ENCODE results near the gene TMEM201.
"Not testable (repeated sequence)": the region's sequence is repeated elsewhere in the genome, so short reads cannot be mapped to it uniquely, and the experiment has no call there.

The TMEM201 gene

GRCh38 chr1:9615316-9616063 is 26.8 kb downstream of the TMEM201 start:
- H3K36me3 ChIP-seq (ENCODE audit: control insufficient read depth in 5 of 5, insufficient read depth in 5 of 5, low read length in 5 of 5) = peaks cover 0 to 37% (median 23%) of the 10 kb centered on the region in 5 donors
- no peak overlapping the region for H3K9ac ChIP-seq (ENCODE audit: low read length in 5 of 5)
- no peaks in the 10 kb centered on the region for H3K9me3 ChIP-seq (ENCODE audit: control insufficient read depth in 5 of 5, low read length in 5 of 5)
- H3K27me3 ChIP-seq (ENCODE audit: control insufficient read depth in 5 of 5, insufficient read depth in 4 of 5, low read length in 5 of 5) = peaks cover 4 to 17% (median 11%) of the 10 kb centered on the region in 5 donors
- H3K4me1 ChIP-seq (ENCODE audit: control insufficient read depth in 5 of 5, insufficient read depth in 5 of 5, low read length in 5 of 5) = peaks cover 0 to 5% (median 0%) of the 10 kb centered on the region in 5 donors
- H3K27ac ChIP-seq (ENCODE audit: low read depth, low read length) = no peak overlapping the region
- H3K4me3 ChIP-seq (ENCODE audit: low read depth in 1 of 5, low read length in 5 of 5) = no peak overlapping the region

GRCh38 chr1:9618909-9619679 is 30.4 kb downstream of the TMEM201 start:
- H3K27me3 ChIP-seq (ENCODE audit: control insufficient read depth in 5 of 5, insufficient read depth in 4 of 5, low read length in 5 of 5) = peaks cover 5 to 17% (median 11%) of the 10 kb centered on the region in 5 donors
- H3K27ac ChIP-seq (ENCODE audit: low read depth, low read length) = no peak overlapping the region
- H3K9me3 ChIP-seq (ENCODE audit: control insufficient read depth in 5 of 5, low read length in 5 of 5) = no peaks in the 10 kb centered on the region
- H3K4me3 ChIP-seq (ENCODE audit: low read depth in 1 of 5, low read length in 5 of 5) = no peak overlapping the region
- H3K9ac ChIP-seq (ENCODE audit: low read length in 5 of 5) = no peak overlapping the region
- peaks cover 0 to 5% (median 0%) of the 10 kb centered on the region in 5 donors for H3K4me1 ChIP-seq (ENCODE audit: control insufficient read depth in 5 of 5, insufficient read depth in 5 of 5, low read length in 5 of 5)
- peaks cover 0 to 1% (median 0%) of the 10 kb centered on the region in 5 donors for H3K36me3 ChIP-seq (ENCODE audit: control insufficient read depth in 5 of 5, insufficient read depth in 5 of 5, low read length in 5 of 5)

- Histone ChIP-seq H3K27me3 (ENCODE audit: control insufficient read depth in 5 of 5, insufficient read depth in 4 of 5, low read length in 5 of 5) (peaks cover 11 to 19% (median 16%) of the 10 kb centered on the region in 5 donors), H3K4me1 (ENCODE audit: control insufficient read depth in 5 of 5, insufficient read depth in 5 of 5, low read length in 5 of 5) (peaks cover 0 to 2% (median 0%) of the 10 kb centered on the region in 5 donors), H3K36me3 (ENCODE audit: control insufficient read depth in 5 of 5, insufficient read depth in 5 of 5, low read length in 5 of 5) (no peaks in the 10 kb centered on the region), H3K9ac (ENCODE audit: low read length in 5 of 5) (no peak overlapping the region), H3K27ac (ENCODE audit: low read depth, low read length) (no peak overlapping the region), H3K9me3 (ENCODE audit: control insufficient read depth in 5 of 5, low read length in 5 of 5) (no peaks in the 10 kb centered on the region), H3K4me3 (ENCODE audit: low read depth in 1 of 5, low read length in 5 of 5) (no peak overlapping the region)
These were observed 32.3 kb downstream of the TMEM201 start for GRCh38 chr1:9621032-9621431.

- no peaks in the 10 kb centered on the region for H3K9me3 ChIP-seq (ENCODE audit: control insufficient read depth in 5 of 5, low read length in 5 of 5)
- H3K4me3 ChIP-seq (ENCODE audit: low read depth in 1 of 5, low read length in 5 of 5) = no peak overlapping the region
- H3K27ac ChIP-seq (ENCODE audit: low read depth, low read length) = no peak overlapping the region
- no peak overlapping the region for H3K9ac ChIP-seq (ENCODE audit: low read length in 5 of 5)
- H3K36me3 ChIP-seq (ENCODE audit: control insufficient read depth in 5 of 5, insufficient read depth in 5 of 5, low read length in 5 of 5) = no peaks in the 10 kb centered on the region
- peaks cover 7 to 14% (median 9%) of the 10 kb centered on the region in 5 donors for H3K27me3 ChIP-seq (ENCODE audit: control insufficient read depth in 5 of 5, insufficient read depth in 4 of 5, low read length in 5 of 5)
- peaks cover 0 to 16% (median 9%) of the 10 kb centered on the region in 5 donors for H3K4me1 ChIP-seq (ENCODE audit: control insufficient read depth in 5 of 5, insufficient read depth in 5 of 5, low read length in 5 of 5)
These were observed 35.4 kb downstream of the TMEM201 start for GRCh38 chr1:9624081-9624480.

- not testable (repeated sequence) for H3K4me3 ChIP-seq (ENCODE audit: low read depth in 1 of 5, low read length in 5 of 5); H3K9me3 ChIP-seq (ENCODE audit: control insufficient read depth in 5 of 5, low read length in 5 of 5); H3K9ac ChIP-seq (ENCODE audit: low read length in 5 of 5); H3K27ac ChIP-seq (ENCODE audit: low read depth, low read length); H3K36me3 ChIP-seq (ENCODE audit: control insufficient read depth in 5 of 5, insufficient read depth in 5 of 5, low read length in 5 of 5)
- Histone ChIP-seq H3K27me3 (ENCODE audit: control insufficient read depth in 5 of 5, insufficient read depth in 4 of 5, low read length in 5 of 5) (peaks cover 5 to 18% (median 8%) of the 10 kb centered on the region in 5 donors), H3K4me1 (ENCODE audit: control insufficient read depth in 5 of 5, insufficient read depth in 5 of 5, low read length in 5 of 5) (peaks cover 0 to 19% (median 11%) of the 10 kb centered on the region in 5 donors)
These were observed 36.3 kb downstream of the TMEM201 start for GRCh38 chr1:9625030-9625429.

GRCh38 chr1:9626201-9626608 is 37.5 kb downstream of the TMEM201 start:
- Histone ChIP-seq H3K27ac (ENCODE audit: low read depth, low read length) (no peak overlapping the region), H3K9ac (ENCODE audit: low read length in 5 of 5) (no peak overlapping the region), H3K9me3 (ENCODE audit: control insufficient read depth in 5 of 5, low read length in 5 of 5) (no peaks in the 10 kb centered on the region)

GRCh38 chr1:9628541-9629444 is 40.1 kb downstream of the TMEM201 start:
- Histone ChIP-seq H3K36me3 (ENCODE audit: control insufficient read depth in 5 of 5, insufficient read depth in 5 of 5, low read length in 5 of 5) (no peaks in the 10 kb centered on the region), H3K27me3 (ENCODE audit: control insufficient read depth in 5 of 5, insufficient read depth in 4 of 5, low read length in 5 of 5) (peaks cover 5 to 16% (median 9%) of the 10 kb centered on the region in 5 donors), H3K4me1 (ENCODE audit: control insufficient read depth in 5 of 5, insufficient read depth in 5 of 5, low read length in 5 of 5) (peaks cover 0 to 24% (median 11%) of the 10 kb centered on the region in 5 donors), H3K9ac (ENCODE audit: low read length in 5 of 5) (no peak overlapping the region), H3K4me3 (ENCODE audit: low read depth in 1 of 5, low read length in 5 of 5) (no peak overlapping the region), H3K27ac (ENCODE audit: low read depth, low read length) (no peak overlapping the region), H3K9me3 (ENCODE audit: control insufficient read depth in 5 of 5, low read length in 5 of 5) (no peaks in the 10 kb centered on the region)

More at GRCh38 chr1:9626201-9626608, 37.5 kb downstream of the TMEM201 start:
- no peaks in the 10 kb centered on the region for H3K36me3 ChIP-seq (ENCODE audit: control insufficient read depth in 5 of 5, insufficient read depth in 5 of 5, low read length in 5 of 5)
- peaks cover 5 to 18% (median 9%) of the 10 kb centered on the region in 5 donors for H3K27me3 ChIP-seq (ENCODE audit: control insufficient read depth in 5 of 5, insufficient read depth in 4 of 5, low read length in 5 of 5)
- H3K4me3 ChIP-seq (ENCODE audit: low read depth in 1 of 5, low read length in 5 of 5) = no peak overlapping the region
- peaks cover 0 to 20% (median 11%) of the 10 kb centered on the region in 5 donors for H3K4me1 ChIP-seq (ENCODE audit: control insufficient read depth in 5 of 5, insufficient read depth in 5 of 5, low read length in 5 of 5)

GRCh38 chr1:9629445-9630201 is 40.9 kb downstream of the TMEM201 start:
- Histone ChIP-seq H3K36me3 (ENCODE audit: control insufficient read depth in 5 of 5, insufficient read depth in 5 of 5, low read length in 5 of 5) (no peaks in the 10 kb centered on the region), H3K27me3 (ENCODE audit: control insufficient read depth in 5 of 5, insufficient read depth in 4 of 5, low read length in 5 of 5) (peaks cover 5 to 16% (median 9%) of the 10 kb centered on the region in 5 donors), H3K27ac (ENCODE audit: low read depth, low read length) (no peak overlapping the region), H3K4me3 (ENCODE audit: low read depth in 1 of 5, low read length in 5 of 5) (peak overlapping the region in 2 of 5 donors; percentile 15 to 28), H3K9me3 (ENCODE audit: control insufficient read depth in 5 of 5, low read length in 5 of 5) (no peaks in the 10 kb centered on the region), H3K9ac (ENCODE audit: low read length in 5 of 5) (peak overlapping the region in 1 of 5 donors; percentile 51), H3K4me1 (ENCODE audit: control insufficient read depth in 5 of 5, insufficient read depth in 5 of 5, low read length in 5 of 5) (peaks cover 0 to 24% (median 11%) of the 10 kb centered on the region in 5 donors)

All from subcutaneous abdominal adipose tissue (tissue), 5 donors.